ENCODE results near the gene AMACR.

AMACR gene

DNA sequence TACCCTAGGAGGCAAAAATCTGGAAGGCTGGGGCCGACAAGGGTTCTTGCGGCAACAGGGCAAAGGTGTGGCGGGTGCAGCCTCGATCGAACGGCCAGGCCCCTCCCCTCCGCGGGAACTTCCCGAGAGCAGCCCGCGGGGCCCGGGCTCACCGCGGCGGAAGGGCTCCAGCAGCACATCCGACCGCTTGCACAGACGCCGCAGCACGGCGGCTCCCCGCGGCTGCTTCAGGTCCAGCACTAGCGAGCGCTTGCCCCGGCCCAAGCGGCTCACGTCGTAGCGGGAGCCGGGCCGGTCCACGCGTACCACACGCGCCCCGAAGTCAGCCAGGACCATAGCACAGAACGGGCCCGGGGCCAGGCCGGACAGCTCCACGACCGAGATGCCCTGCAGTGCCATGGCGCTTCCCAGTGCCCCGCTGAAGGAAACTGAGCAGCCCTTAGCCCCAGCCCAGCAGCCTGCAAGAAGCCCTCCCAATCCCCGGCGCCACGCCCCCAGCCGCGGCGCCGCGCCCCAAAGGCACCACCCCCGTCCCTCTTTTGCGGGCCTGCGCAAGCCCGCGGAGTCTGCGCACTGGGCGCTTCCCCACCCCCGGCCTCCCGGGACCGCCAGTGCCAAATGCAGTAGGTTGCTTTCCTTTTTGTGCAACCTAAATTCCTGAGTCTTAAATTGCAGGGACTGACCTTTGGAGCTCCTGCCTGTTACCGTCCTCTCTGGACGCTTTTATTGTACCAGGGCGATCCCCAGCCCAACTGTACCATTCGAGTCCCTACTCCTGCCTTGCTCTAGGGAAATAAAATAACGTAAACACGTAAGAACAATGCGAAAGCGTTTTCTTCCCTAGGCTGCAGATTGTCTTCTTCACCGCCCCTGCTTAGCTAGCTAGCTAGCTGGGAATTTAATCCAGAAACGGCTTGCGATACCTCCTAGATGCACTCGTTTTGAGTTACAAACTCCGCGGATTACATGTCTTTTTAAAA is at the start of gene AMACR:
TSS of gene AMACR (minus strand) at position 430 of the 980 bp plus-strand sequence. CDS start at position 399, 31 bp downstream.
- DNase-seq (ENCODE audit: low read depth in 2 of 2), result peak; percentile 73 to 82

DNA sequence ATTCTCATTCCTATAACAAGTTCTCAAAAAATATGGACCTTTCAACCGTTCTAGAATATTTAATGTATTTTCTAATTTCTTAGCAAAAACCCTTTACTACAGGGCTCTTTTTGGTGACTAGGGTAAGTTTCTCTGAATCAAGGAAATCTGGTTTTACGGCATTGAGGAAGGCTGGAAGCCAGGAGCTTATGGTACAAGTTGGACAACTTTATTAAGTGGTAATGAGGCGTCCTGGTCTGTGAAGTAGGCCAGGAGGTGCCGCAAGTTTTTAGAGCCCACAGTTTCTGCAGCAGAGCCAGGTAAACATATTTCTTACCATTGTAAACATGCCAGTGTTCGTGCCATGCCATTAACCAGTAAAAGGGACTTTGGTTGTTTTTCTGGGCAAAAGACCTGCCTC is 49.7 kb upstream of the AMACR start:
- DNase-seq (ENCODE audit: low read depth in 2 of 2), result no peak

DNA sequence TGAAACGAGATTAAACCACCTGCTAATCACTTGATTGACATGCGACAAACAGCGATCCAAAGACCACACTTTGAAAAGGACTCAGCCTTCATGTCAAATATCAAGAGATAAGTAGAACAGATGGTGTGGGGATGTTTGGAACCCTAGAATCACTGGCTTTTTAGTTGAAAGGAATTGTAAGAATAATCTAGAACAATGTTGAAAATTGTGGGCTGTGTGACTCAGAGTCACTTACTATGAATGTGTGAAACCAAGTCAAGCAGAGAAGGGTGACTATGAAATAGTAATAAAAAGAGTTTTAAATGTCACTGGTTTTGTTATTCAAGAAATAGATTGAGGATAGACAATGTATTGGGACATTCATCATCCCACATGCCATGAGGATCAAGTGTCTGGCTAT is 49.3 kb upstream of the AMACR start:
- no peak for DNase-seq (ENCODE audit: low read depth in 2 of 2)

DNA sequence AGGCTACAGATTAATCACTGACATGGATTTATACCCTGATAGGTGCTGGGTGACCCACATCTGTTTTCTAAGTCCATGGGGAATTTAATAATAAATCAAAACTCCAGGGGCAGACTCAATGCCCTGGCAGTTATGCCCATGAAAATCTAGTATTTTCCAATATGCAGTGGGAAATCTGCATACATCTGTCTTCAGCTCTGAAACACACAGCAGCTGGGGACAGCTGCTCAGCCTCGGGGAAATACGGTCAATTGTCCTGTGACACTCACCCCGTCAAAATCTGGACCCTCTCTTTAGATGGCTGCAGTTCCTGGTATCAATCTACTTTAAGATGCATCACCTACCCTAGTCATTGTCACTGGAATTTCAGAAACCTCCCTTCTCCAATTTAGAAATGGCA is 47.8 kb upstream of the AMACR start:
- DNase-seq (ENCODE audit: low read depth in 2 of 2), result no peak

- no peak for DNase-seq (ENCODE audit: low read depth in 2 of 2)
Measured at GRCh38 chr5:34054400-34054729, 46.5 kb upstream of the AMACR start.

DNA sequence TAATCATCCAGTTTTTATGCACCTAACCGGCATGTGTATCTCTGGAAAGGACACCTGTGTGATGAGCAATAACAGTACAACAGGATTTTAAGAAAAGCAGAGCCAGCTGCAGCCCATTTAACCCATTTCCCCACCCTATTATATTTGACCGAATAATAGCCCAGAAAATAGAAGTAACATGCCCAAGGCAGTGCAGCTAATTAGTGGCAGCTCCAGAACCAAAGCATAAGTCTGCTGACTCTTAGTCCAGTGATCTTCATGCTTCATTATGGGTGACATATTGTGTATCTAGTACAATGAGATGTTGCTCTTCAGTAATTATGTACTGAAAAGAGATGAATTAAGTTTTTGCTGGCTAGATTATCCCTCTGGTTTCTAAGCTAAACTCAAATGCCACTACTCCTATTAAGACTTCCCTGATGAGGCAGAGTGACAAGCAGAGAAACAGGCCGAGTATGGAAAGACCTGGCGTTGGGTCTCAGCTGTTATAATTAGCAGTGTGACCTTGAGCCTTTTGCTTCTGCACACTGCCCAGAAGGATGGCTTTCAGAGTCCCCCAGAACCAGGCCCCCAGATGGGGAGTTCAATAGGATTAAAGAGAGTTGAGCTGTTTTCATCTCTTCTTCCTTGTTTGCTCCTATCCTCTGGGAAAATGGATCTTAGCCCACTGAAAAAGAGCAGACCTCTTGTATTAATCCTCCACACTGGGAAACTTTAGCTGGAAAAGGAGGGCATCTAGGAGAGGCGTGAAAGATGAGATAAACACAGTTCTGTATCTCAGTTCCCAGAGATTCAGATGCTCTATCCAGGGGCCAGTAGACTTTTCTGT is 45.9 kb upstream of the AMACR start:
- DNase-seq (ENCODE audit: low read depth in 2 of 2), result no peak

DNA sequence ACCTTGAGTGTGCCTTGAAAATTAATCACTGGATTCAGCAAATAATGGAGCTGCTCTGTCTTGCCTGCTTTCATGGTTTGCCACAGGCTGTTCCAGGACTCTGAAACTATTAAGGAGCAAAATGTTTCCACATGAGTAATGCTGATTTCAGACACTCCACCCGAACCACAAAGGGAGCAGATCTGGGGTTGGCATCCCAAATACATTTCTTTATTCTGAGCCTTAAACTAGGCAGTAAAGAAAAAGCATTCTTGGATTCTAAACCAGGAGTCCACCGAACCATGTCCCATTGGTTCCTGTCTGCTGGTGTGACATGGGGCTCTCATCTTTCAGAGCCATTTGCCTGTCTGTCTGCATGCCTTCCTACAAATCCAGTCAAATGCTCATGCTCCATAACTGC is 45.3 kb upstream of the AMACR start:
- DNase-seq (ENCODE audit: low read depth in 2 of 2), result no peak

GRCh38 chr5:34051374-34051980 is 43.6 kb upstream of the AMACR start:
- no peak for DNase-seq (ENCODE audit: low read depth in 2 of 2)

DNA sequence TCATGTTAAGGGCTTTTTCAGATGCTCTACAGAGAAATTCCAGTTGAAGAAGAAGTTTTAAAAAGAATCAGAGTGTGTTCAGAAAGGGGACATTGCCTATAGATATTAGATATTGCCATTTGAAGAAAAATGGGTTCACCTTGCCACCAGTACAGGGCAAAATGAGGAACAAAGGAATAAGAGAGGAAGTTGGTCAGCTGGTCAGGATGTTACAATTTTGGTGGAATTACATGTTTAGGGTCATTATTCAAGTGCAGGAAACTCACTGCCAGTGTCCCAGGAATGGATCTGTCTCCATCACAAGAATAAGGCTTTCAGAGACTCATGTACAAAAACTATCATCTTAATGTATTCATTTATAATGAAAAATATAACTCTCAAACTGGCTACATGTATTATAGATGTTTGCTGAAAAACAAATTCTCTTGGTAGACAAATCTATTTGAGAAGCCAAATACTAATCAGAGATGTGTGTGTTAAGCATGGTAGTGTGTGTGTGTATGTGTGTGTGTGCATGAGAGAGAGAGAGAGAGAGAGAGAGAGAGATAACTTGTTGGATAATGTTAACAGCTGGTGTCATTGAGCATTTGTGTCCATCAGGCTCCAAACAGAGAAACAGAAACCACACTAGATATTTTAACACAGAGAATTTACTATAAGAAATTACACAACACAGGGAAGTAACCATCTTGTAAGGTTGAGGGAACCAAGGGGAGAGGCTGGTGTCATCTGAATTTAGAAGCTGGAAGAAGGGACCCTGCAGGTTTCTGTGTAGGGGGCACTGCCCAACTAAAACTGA is 40.1 kb upstream of the AMACR start:
- DNase-seq (ENCODE audit: low read depth in 2 of 2), result no peak

GRCh38 chr5:34047143-34047542 is 39.3 kb upstream of the AMACR start:
- DNase-seq (ENCODE audit: low read depth in 2 of 2), result no peak

DNA sequence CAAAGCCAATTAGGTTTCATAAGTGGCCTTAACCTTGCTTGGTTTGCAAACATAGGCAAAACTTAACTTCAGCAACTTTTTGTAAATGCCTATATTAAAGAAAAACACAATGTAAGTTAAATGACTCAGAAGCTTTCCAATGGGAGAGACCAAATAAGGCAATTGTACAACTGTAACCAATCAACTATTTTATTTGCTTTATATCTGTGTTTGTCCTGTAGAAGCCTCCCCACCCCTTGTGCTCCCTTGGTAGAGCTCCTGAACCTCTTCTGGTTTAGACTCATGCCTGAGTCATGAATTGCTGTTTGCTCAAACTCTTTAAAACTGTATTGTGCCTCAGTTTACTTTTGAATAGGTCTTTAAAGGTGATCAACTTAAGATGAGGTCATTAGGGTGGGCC is 38.1 kb upstream of the AMACR start:
- no peak for DNase-seq (ENCODE audit: low read depth in 2 of 2)

DNA sequence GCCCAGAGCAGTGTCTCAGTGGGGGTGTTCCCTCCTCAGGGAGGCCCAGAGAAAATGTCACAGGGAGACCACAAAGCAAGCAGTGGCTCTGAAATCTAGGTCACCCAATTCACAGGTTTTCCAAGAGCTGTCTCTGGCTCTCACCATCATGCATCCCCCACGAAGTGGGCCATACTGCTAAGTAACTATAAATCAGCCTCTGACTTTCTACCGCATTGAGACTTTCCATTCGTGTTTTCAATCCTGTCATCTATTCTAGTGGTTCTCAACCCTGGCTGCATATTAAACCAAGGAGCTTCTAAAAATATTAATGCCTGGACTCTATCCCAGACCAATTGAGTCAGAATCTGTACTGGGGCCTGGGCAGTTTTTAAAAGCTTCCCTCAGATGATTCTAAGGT is 37.2 kb upstream of the AMACR start:
- no peak for DNase-seq (ENCODE audit: low read depth in 2 of 2)

DNA sequence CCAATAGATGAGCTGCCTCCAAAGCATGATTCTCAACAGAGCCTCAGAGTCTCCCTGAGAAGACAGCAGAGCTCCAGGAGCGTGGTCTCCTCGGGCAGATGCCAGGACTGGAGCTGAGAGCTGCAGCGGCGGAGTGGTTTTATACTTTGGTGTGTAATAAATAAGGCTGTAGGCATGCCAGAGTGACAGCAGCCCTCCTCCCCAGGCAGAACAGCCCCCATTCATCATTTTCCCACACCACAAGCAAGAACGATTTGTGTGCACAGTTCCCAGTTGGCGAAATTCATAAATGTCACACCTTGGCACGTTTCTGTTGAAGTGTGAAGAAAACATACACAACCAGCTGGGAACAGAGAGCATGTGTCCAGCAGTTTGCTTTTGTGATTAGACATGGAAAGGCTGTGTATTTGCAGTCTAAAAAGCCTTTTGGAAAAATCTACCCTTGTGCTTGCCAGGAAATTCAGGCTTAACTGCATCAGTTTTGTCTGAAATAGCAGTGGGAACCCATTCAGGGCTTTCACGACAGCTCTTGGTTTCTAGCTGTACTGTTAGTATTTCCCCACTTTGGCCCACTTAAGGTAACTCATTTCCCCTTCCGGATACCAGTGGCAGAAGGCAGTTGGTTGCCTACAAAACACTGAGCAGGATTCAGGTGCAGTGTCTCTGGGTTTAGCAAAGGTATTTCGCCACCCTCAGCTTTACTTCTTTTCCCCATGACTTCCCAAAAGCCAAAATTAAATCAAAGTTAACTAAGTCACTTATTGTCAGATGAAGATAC is 35.4 kb upstream of the AMACR start, which contains the start of gene C1QTNF3:
TSS of gene C1QTNF3 (minus strand) at position 115 of the 778 bp plus-strand sequence. CDS start at position 27, 88 bp downstream.
- DNase-seq (ENCODE audit: low read depth in 2 of 2), result no peak

DNA sequence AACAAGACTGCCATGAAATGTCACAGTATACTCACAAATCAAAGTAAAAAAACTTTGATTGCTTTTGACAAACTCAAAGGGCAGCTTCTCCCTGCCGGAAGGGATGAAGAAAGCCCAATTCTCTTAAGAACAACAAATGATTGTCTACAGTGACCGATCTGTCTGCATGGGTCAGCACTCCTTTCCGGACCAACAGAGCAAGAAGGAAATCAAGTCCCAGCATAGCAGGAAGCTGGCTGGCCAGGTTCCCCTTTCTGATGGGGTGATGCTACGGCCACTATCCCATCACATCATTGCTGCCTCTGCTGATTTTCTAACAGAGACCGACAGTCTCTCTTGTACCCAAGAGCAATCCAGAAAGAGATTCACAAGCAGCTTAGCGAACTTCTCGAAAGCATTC is 34.5 kb upstream of the AMACR start:
- DNase-seq (ENCODE audit: low read depth in 2 of 2), result no peak

- DNase-seq (ENCODE audit: low read depth in 2 of 2), result no peak
Measured at GRCh38 chr5:34041247-34041972, 33.6 kb upstream of the AMACR start.

- DNase-seq (ENCODE audit: low read depth in 2 of 2), result no peak
Measured at GRCh38 chr5:34040472-34040871, 32.6 kb upstream of the AMACR start.

DNA sequence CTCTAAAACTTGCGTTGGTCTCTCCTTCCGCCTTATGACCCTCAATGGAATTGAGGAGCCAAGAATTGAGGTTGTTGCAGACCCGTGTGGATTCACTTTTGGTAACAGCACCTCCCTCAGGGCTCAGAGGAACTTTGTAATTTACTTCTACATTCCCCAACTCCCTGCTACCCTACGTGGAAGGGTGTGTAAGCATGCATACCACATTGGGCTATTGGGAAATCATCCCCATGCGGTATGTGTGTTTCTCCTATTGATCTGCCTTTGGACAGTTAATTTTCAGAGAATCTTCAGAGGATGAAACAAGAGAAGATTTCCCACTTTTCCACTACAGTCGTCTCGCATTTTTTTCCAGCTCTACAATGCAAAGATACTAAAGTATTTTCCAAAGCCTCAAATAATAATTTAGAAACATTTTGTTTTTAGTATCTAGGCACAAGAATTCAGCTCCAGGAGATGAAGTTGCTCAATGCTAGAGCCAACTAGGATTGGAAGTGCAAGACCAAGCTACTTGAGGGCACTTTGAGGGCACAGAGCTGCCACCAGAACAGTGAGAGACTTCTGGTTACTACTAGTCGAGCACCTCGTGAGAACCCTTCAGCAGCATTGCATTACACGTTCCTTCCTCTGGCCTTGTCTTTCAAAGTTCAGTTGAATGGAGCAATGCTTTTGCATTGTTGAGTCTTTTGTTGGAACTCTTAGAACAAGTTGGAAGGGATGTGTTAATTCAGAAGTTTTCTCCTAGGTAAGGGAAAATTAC is 31.7 kb upstream of the AMACR start:
- no peak for DNase-seq (ENCODE audit: low read depth in 2 of 2)

DNA sequence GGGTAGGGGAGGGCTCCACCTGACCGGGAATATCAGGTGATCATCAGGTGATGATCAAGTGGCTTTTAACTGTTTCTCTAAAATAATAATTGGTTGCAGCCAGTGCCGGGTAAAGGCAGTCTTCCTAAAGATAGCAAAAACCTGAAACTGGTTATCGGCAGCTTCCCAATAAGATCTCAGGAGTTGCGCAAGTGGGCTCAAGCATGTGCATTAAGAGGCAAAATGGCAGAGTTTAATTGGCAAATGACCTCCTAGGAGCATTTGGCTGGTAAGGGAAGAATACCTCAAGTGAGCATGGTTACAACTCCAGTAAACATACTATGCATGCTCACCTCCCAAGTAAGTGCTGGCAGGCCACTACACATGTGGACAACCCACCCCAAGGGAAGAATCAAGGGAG is 31.0 kb upstream of the AMACR start:
- no peak for DNase-seq (ENCODE audit: low read depth in 2 of 2)

- DNase-seq (ENCODE audit: low read depth in 2 of 2), result no peak
Measured at GRCh38 chr5:34038390-34038789, 30.5 kb upstream of the AMACR start.
